22Rv1 (cell line): ENCODE results near the gene FLNB.

Experiments used
- CTCF ChIP-seq: fragments of 450-650 bp; IDR thresholded peaks from 2 replicates; pipeline ENCODE4 v1.5.1; 2017; ENCODE audit warnings: mild to moderate bottlenecking
- ZFX ChIP-seq: fragments of 450-650 bp; IDR thresholded peaks from 2 replicates; pipeline ENCODE4 v1.6.1; 2017; ENCODE audit warnings: antibody characterized with exemption, borderline replicate concordance

GRCh38 chr3:58192069-58192468, 183.8 kb downstream of the FLNB start:
- no peak for TF ChIP-seq CTCF
- no peak for TF ChIP-seq ZFX
